GM06990 (cell line): Measurements from ENCODE around the gene SVIP.

ENCODE experiments used
- DNase-seq: peaks from one replicate; pipeline ENCODE4 v3.0.0-alpha.2; 2011; ENCODE audit not compliant: insufficient read length; ENCODE audit errors: extremely low read depth
- H3K27me3 ChIP-seq: replicated peaks from 2 replicates; pipeline ENCODE4 v1.6.0; 2011; ENCODE audit warnings: low read length; ENCODE audit not compliant: control insufficient read depth, insufficient read depth
- H3K36me3 ChIP-seq: 2 replicates; pipeline ENCODE4 v1.5.1; 2011; ENCODE audit warnings: low read length; ENCODE audit not compliant: control insufficient read depth, insufficient read depth
- H3K4me3 ChIP-seq: replicated peaks from 2 replicates; pipeline ENCODE4 v1.5.1; 2011; ENCODE audit warnings: low read depth, mild to moderate bottlenecking, control low read depth, low read length
- CTCF ChIP-seq: IDR thresholded peaks from 2 replicates; pipeline ENCODE4 v1.5.1; 2011; ENCODE audit warnings: low read length, control low read depth, mild to moderate bottlenecking, inconsistent platforms; ENCODE audit not compliant: insufficient read depth, poor library complexity, severe bottlenecking

The SVIP gene

GRCh38 chr11:22807391-22807790 is 22.2 kb downstream of the SVIP start:
- TF ChIP-seq CTCF = no peak
- no peak for DNase-seq
- Histone ChIP-seq H3K27me3 (no peaks in the 10 kb centered on the region), H3K4me3 (no peak overlapping the region), H3K36me3 (no peaks in the 10 kb centered on the region)

- no peak for DNase-seq
- Histone ChIP-seq H3K27me3 (no peaks in the 10 kb centered on the region), H3K4me3 (no peak overlapping the region), H3K36me3 (no peaks in the 10 kb centered on the region)
- TF ChIP-seq CTCF = no peak
Measured at GRCh38 chr11:22802861-22803260, 26.7 kb downstream of the SVIP start.

- no peaks in the 10 kb centered on the region for H3K36me3 ChIP-seq
- TF ChIP-seq CTCF = no peak
- DNase-seq = no peak
- H3K4me3 ChIP-seq = no peak overlapping the region
- no peaks in the 10 kb centered on the region for H3K27me3 ChIP-seq
Measured at GRCh38 chr11:22800482-22800881, 29.1 kb downstream of the SVIP start.

GRCh38 chr11:22798901-22799300 is 30.7 kb downstream of the SVIP start:
- Histone ChIP-seq H3K4me3 (no peak overlapping the region), H3K27me3 (no peaks in the 10 kb centered on the region), H3K36me3 (no peaks in the 10 kb centered on the region)
- no peak for DNase-seq
- TF ChIP-seq CTCF = no peak

- Histone ChIP-seq H3K4me3 (no peak overlapping the region), H3K27me3 (no peaks in the 10 kb centered on the region), H3K36me3 (no peaks in the 10 kb centered on the region)
- no peak for DNase-seq
- TF ChIP-seq CTCF = no peak
Measured at GRCh38 chr11:22797047-22797446, 32.6 kb downstream of the SVIP start.

GRCh38 chr11:22795914-22796313 is 33.7 kb downstream of the SVIP start:
- Histone ChIP-seq H3K36me3 (no peaks in the 10 kb centered on the region), H3K27me3 (no peaks in the 10 kb centered on the region), H3K4me3 (no peak overlapping the region)
- TF ChIP-seq CTCF = no peak
- no peak for DNase-seq
